ENCODE data around the gene COQ4.

Gene COQ4

DNA sequence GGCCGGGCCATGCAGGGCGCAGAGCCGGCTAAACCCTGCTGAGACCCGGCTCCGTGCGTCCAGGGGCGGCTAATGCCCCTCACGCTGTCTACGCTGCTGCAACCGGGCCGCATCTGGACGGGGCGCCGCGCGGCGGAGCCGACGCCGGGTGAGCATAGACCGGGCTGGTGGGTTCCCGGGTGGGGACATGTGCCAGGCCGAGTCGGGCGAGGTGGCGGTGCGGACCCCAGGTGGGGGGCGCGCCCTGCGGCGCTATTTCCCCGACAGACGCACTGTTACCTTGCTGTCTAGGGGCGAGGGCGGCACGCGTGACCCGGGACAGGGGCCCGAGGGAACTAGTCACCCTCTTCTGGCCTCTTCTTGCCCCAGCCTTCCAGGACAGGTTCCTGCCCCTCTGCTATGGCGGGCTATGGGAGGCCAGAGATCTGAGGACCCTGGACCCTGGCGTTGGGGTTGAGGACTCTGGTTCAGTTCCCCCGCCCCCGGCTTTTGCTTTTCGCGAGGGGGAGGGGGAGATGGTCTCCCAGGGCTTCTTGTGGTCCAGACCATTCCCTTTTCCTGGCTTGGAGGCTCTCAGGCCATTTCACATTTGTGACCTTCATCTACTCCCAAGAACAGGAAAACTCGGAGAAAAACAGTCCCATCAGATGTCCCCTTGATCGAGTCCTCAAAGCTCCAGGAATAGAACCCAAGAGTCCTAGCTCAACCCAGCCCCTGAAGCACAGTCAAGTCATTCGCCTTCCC is 18.2 kb downstream of the COQ4 start:
- no peak for DNase-seq (ENCODE audit: low read depth)

- DNase-seq (ENCODE audit: low read depth), result no peak
Observed at GRCh38 chr9:128341435-128341849, 18.8 kb downstream of the COQ4 start.

DNA sequence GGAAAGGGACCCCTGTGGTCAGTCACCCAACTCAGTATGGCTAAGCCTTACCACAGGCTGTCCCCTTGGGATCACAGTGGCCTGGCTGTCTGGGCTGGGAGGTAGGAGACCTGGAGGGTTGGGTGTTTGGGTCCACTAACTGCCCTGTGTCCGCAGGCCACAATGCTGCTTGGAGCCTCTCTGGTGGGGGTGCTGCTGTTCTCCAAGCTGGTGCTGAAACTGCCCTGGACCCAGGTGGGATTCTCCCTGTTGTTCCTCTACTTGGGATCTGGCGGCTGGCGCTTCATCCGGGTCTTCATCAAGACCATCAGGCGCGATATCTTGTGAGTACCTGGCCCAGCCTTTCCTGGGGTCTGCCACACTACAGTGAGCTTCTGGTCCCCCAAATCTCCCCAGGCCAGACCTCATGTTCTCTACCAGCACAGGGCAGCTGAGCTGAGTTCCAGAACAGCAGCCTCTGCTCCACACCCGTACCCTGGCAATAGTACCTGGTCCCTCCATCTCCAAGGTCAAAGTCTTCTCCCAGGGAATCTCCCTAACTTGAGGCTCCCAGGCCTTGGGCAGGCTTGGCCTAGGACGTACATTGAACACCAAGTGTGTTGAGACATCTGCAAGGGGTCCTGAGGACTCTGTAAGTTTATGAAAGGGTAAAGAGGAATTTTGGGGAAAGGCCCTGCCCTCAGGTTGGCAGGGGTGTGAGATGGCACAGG is 20.5 kb downstream of the COQ4 start:
- no peak for DNase-seq (ENCODE audit: low read depth)

GRCh38 chr9:128343855-128344254 is 21.2 kb downstream of the COQ4 start:
- no peak for DNase-seq (ENCODE audit: low read depth)

GRCh38 chr9:128344931-128345605 is 22.4 kb downstream of the COQ4 start:
- no peak for DNase-seq (ENCODE audit: low read depth)

- DNase-seq (ENCODE audit: low read depth), result no peak
Observed at GRCh38 chr9:128349125-128349524, 26.5 kb downstream of the COQ4 start.

GRCh38 chr9:128349772-128350171 is 27.1 kb downstream of the COQ4 start:
- no peak for DNase-seq (ENCODE audit: low read depth)

DNA sequence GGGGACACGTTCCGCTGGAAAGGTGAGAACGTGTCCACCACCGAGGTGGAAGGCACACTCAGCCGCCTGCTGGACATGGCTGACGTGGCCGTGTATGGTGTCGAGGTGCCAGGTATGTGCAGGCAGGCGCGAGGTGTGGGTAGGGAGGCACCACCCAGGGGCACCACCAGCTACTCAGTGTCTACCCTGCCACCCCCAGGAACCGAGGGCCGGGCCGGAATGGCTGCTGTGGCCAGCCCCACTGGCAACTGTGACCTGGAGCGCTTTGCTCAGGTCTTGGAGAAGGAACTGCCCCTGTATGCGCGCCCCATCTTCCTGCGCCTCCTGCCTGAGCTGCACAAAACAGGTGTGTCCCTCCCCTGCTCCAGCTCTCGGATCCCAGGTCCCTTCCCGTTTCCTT is 32.8 kb downstream of the COQ4 start:
- DNase-seq (ENCODE audit: low read depth), result no peak

- DNase-seq (ENCODE audit: low read depth), result no peak
Observed at GRCh38 chr9:128358090-128358489, 35.5 kb downstream of the COQ4 start.

DNA sequence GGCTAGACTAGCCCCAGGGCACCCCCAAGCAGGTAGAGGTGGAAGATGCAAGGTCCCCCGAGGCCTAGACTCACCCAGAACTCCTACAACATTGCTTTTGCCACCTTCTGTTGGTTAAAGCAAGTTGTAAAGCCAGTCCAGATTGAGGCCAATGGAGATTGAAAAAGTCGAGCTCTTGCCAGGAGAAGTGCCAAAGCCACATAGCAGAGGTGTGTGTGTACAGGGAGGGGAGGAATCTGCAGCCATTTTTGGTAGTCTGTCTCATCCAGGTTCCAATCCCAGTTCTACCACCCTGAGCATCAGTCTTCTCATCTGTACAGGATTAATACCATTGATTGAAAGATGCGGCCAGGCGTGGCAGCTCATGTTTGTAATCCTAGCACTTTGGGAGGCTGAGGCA is 36.2 kb downstream of the COQ4 start:
- DNase-seq (ENCODE audit: low read depth), result no peak

DNA sequence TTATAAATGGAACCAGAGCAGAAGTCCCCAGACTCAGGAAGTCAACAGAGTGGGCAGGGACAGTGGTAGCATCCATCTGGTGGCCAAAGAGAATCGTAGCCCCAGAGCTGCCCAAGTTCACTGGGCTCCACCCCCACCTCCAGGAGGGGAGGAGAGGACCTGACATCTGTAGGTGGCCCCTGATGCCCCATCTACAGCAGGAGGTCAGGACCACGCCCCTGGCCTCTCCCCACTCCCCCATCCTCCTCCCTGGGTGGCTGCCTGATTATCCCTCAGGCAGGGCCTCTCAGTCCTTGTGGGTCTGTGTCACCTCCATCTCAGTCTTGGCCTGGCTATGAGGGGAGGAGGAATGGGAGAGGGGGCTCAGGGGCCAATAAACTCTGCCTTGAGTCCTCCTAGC is 38.2 kb downstream of the COQ4 start:
- no peak for DNase-seq (ENCODE audit: low read depth)

- DNase-seq (ENCODE audit: low read depth), result no peak
Observed at GRCh38 chr9:128361296-128361985, 38.8 kb downstream of the COQ4 start.

GRCh38 chr9:128361986-128362646 is 39.5 kb downstream of the COQ4 start:
- DNase-seq (ENCODE audit: low read depth), result no peak

DNA sequence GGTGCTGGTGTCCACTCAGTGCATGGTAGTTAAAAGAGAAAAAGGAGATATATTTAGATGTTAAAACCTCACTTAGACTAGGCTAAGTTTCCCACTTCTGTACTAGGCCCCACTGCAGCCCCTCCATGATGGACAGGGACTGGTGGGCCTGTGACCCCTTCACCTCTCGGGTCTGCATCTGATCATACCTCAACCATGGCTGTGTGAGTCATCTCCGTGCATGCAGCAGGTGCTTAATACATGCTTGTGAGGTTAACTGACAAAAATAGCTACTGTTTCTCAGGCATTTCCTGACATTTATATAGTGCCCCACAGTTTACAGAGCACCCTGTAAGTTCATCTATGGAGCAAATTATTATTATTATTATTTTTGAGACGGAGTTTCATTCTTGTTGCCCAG is 40.1 kb downstream of the COQ4 start:
- no peak for DNase-seq (ENCODE audit: low read depth)

GRCh38 chr9:128365525-128365924 is 42.9 kb downstream of the COQ4 start:
- DNase-seq (ENCODE audit: low read depth), result no peak

DNA sequence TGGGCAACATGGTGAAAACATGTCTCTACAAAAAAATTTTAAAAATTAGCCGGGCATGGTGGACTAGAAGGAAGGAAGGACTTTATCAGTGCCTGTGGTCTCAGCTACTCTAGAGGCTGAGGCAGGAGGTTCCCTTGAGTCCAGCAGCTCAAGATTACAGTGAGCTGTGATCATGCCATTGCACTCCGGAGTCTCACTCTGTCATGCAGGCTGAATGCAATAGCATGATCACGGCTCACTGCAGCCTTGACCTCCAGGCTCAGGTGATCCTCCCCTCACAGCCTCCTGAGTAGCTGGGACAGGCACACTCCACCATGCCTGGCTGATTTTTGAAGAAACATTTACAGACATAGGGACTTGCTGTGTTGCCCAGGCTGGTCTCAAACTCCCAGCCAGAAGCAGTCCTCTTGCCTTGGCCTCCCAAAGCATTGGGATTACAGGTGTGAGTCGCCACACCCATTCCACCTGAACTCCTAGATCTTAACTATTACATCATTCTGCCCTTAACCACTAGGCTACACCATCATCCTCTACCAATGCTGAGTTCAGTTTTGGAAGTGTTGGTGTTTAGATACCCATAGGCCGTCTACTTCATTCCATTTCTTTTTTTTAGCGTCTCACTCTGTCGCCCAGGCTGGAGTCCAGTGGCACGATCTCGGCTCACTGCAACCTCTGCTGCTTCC is 46.5 kb downstream of the COQ4 start:
- DNase-seq (ENCODE audit: low read depth), result no peak

DNA sequence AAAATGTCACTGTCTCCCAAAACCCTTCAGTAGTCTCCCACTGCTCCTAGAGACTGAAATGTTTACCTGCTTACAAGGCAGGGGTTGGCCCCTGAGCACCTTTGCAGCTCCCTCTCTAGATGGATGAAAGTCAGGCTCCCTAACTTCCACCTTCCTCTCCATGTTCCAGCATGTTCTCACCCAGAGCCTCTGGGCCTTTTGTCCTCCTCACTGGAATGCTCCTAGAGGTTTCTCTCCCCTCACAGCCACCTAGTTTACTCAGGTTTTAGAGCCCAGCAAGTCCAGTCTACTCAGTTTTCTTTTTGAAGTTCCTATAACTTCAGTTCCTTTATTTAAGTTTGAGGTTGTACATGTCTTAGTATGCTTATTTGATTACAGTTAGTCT is 47.7 kb downstream of the COQ4 start:
- DNase-seq (ENCODE audit: low read depth), result no peak

- peak; percentile 77 for DNase-seq (ENCODE audit: low read depth)
Observed at GRCh38 chr9:128370752-128371629, 48.4 kb downstream of the COQ4 start, which contains the start of gene URM1. Gene URM1, plus strand, starts transcription at chr9:128371374. Its CDS starts 7 bp downstream, at chr9:128371381.

DNA sequence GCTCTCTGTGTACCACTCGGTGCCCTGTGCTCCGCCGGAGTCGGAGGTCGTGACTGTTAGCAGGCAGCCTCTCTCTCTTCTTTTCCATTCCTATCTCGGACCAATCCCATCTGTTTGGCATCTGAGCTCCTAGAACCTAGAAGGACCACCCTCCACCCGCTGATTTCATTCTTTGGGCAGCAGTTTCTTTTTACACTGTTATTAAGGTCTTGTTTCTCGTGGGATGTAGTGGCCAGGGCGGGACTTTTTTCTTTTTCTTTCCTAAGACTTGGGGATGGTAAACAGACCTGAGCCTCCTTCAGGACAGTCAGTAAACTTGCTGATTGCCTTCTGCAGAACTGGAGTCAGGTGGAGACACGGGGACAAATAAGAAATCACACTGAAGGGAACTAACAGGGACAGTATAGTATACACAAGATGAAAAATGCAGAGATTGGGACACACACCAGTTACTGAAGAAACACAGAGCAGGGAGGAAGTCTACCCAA is 49.0 kb downstream of the COQ4 start:
- no peak for DNase-seq (ENCODE audit: low read depth)

DNA sequence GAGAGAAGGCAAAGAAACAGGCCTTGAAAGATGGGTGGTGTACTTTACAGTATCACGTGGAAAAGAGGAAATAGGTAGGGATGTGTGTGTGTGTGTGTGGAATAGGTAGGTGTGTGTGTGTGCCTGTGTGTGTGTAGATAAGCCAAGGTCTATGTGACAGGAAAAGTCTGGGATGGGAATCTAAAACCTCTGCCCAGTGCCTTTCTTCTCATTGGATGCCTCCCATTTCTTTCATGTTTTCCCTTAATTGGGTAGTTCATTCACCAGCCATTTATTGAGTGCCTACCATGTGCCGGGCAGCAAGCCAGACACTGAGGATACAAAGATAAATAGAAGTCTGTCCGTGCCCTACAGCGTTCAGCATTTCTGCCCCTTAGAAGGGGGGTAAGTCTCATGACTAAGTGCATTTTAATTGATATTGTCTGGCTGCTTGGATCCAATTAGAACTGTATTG is 49.6 kb downstream of the COQ4 start:
- no peak for DNase-seq (ENCODE audit: low read depth)
